G401 (cell line): ENCODE results near the gene OSBPL5. TPM values are rescaled to one million over a fixed set of nuclear protein-coding genes. Genes with fewer than 3 reads are reported as not detected.

ENCODE experiments used
- DNase-seq: peaks from one replicate; pipeline ENCODE4 v3.0.0-alpha.2; 2015; ENCODE audit warnings: low spot score
- in situ Hi-C: cut with HindIII; loops from 2 replicates; pipeline ENCODE4 v1.10.0; 2016; ENCODE audit warnings: low sequenced_read_pairs, mixed read lengths
- total RNA-seq: library from RNA; depleted of rRNA; stranded (reverse); fragments of >200 nt; shearing (Covaris generic); gene quantifications from 2 replicates; pipeline ENCODE4 v1.2.3, GENCODE V29; 2014

The OSBPL5 gene
- total RNA-seq, 1 experiment from 2014 or later, result 16.2 TPM

DNA sequence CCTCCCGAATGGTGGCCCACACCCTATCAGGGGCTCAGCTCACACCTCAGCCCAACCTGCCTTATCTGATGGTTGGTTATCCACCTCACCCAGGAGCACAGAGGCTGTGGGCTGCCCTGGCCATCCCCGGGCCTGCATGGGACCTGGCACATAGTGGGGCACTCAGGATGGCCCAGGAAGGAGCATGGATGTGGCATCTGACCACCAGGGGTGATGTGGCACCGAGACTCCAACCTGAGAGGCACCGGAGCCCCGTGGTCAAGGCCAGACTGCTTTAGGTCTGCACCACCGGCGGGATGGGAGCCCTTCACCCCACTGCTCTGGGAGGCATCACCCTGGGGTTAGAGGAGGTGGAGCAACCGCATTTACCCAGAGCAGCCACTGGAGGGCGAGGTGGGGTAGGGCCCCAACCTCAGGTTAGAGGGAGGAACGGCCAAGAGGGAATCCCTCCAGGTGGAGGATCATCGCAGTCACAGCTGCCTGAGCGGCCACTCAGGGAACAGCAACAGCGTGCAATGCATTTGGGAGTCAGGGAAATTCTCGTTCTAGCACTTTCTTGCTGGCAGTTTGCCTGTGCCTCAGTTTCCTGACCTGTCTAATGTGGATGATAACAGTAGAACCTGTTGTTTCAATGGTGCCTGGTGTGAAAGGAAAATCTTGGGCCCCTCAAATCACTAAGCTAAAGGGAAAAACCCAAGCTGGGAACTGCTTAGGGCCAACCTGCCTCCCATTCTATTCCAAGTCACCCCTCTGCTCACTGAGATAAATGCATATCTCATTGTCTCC lies 55.0 kb downstream of the OSBPL5 start:
- DNase-seq, result no peak
- in situ Hi-C loops, result no loop called here

DNA sequence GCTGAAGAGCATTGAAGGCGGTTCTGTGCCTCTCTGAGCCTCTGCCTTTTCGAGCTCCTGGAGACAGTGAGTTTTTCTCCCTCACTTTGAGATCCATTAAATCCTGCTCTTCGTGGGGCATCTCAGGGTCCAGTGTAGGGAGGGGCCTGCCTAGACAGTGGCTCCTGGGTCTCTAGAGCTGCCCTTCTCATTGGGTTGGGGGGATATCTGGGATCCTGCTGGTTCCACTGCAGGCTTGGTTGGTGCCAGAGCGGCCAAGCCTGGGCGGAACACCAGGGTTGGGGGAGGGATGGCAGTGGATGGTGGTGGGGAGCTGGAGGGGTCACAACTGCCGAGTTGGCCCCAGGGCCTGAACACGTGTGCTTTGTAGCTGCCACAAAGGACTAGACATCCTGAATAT lies 55.7 kb downstream of the OSBPL5 start:
- no peak for DNase-seq
- in situ Hi-C loops, result no loop called here

DNA sequence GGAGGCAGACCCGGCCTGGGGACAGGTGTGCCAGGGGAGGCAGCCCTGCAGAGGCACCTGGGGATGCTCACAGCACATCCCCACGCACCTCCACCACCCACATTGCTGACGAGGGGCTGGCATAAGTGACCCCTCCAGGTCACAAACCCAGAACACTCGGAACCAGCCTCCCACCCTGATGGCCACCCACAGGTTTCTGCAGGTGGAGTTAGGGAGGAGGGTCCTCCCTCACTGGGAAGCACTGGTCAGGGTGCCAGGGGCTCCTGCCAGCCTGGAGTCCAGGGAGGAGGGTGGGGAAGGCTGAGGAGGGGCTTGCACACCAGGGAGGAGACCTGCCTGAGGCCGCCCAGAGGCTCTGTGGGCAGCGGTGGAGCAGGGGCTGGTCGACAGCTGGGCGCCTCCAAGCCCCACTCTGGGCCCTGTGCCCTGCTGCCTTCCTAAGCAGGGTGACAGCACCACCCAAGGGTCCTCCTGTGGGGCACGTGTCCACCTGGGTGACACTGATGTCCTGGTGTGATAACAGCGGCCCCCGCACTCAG lies 56.9 kb downstream of the OSBPL5 start:
- in situ Hi-C loops, result no loop called here
- no peak for DNase-seq

DNA sequence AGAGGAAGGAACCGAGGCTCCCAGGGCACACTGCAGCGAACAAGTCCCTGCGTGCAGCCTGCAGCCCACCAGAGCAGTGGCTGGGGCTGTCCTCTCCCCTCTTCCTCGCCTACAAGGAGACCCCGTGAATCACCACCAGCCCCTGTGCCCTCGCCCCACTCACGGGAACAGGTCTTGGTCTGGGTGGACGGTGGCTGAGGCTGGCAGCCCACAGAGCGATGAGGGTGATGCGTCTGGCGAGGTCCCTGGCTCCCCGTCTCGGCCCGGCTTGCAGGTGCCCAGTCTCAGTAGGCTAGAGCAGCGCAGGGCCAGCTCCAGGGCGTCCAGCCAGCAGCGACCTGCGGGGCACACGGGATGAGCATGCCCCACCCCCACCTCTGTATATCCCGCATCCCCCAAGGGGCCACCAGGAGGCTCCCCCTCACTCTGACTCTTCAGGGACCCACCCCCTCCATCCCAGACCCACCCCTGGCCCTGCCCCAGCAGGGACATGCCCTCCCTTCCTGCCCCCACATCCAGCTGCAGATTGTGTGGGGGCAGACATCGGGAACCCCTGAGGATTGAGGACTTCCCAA lies 57.4 kb downstream of the OSBPL5 start:
- DNase-seq, result no peak
- in situ Hi-C loops, result no loop called here

GRCh38 chr11:3106736-3107524 lies 58.2 kb downstream of the OSBPL5 start:
- DNase-seq, result no peak
- in situ Hi-C loops, result no loop called here

- no peak for DNase-seq
Observed at GRCh38 chr11:3105791-3106735, 59.0 kb downstream of the OSBPL5 start.

GRCh38 chr11:3104961-3105790 lies 59.9 kb downstream of the OSBPL5 start:
- in situ Hi-C loops, result no loop called here
- no peak for DNase-seq

More at GRCh38 chr11:3105791-3106735, 59.0 kb downstream of the OSBPL5 start:
- in situ Hi-C loops, result no loop called here

GRCh38 chr11:3104051-3104714 lies 60.9 kb downstream of the OSBPL5 start:
- no peak for DNase-seq
- in situ Hi-C loops, result no loop called here

GRCh38 chr11:3103076-3103475 lies 62.0 kb downstream of the OSBPL5 start:
- in situ Hi-C loops, result no loop called here
- DNase-seq, result no peak

DNA sequence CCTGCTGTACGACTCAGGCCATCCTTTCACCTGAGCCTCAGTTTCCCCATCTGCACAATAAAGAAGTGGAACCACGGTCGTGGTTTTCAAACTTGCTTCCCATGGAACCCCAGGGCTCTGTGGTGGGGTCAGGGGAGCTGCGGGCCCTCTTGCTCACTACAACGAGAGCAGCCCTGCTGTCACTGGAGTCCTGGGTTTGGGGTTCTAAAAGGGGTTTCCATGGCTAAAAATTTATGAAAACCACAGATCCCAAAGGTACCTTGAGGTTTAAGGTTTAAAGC lies 62.5 kb downstream of the OSBPL5 start:
- in situ Hi-C loops, result no loop called here
- no peak for DNase-seq

- no peak for DNase-seq
- in situ Hi-C loops, result no loop called here
Observed at GRCh38 chr11:3101921-3102640, 63.0 kb downstream of the OSBPL5 start.

GRCh38 chr11:3099178-3099577 lies 65.9 kb downstream of the OSBPL5 start:
- in situ Hi-C loops, result no loop called here
- no peak for DNase-seq

DNA sequence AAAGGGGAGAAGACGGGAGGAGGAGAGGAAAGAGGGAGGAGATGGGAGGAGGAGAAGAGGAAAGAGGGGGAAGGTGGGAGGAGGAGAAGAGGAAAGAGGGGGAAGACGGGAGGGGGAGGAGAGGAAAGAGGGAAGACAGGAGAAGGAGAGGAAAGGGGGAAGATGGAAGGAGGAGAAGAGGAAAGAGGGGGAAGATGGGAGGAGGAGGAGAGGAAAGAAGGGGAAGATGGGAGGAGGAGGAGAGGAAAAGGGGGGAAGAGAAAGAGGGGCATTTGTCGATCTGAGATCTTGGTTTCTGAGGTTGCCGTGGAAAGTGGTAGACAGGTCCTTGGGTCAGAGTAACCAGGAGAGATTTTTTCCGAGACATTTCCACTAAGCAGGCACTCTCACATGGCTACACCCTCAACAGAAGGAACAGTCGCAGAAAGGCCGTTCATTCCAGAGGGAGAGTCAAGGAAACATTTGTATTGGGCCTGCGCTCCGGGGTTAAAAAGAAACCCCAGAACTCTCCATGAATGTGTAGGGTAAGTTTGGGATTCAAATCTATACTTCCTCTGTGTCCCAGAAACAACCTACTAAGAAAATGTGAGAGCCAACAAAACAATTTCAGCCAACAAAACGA lies 68.1 kb downstream of the OSBPL5 start:
- in situ Hi-C loops, result no loop called here
- DNase-seq, result no peak

GRCh38 chr11:3095712-3096361 lies 69.3 kb downstream of the OSBPL5 start:
- in situ Hi-C loops, result no loop called here
- DNase-seq, result no peak

DNA sequence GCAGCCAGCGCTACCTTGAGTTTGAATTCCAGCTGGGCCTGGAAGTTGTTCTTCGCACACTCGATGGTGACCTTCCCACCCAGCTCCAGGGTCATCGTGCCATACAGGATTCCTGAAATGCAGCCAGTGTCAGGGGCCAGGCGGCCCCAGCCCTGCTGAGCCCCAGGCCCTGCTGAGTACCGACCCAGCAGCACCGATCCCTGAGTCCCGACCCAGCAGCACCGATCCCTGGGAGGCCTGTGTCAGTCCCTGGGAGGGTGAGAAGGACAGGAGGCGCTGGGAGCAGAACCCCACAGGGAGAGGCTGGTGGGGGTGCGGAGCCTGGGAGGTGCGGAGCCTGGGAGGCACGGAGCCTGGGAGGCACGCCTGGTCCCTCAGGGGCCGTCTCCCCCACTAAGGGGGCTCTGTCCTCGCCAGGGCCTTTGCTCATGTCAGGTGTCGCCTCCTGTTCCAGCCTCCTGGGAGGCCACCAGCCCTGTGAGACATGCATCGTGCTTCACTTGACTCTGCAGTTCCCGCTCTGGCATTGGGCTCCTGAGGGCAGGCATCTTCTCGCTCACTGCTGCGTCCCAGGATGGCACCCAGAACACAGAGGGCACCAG lies 70.8 kb downstream of the OSBPL5 start:
- in situ Hi-C loops, result no loop called here
- no peak for DNase-seq
